Prostate gland (tissue), 2 donors: ENCODE measurements around the gene MAP4K4.

Source experiments
- POLR2A ChIP-seq: fragments of 450-650 bp; IDR thresholded peaks from one replicate; pipeline ENCODE4 v1.6.1; 2016; ENCODE audit warnings: antibody characterized with exemption, mild to moderate bottlenecking
- POLR2AphosphoS5 ChIP-seq: sonication (generic); formaldehyde crosslinking; IDR thresholded peaks from one replicate; pipeline ENCODE4 v1.6.1; 2017; ENCODE audit warnings: antibody characterized with exemption
- TF ChIP-seq, protein P1 (sequence below), 4 experiments: fragments of 200-600 bp in 2 of 4; fragments of 450-650 bp in 2 of 4; sonication (generic) in 2 of 4; IDR thresholded peaks; 1 replicate in 3 of 4; 2 replicates in 1 of 4; pipeline ENCODE4 v1.5.1; 2016 to 2019; ENCODE audit warnings: antibody characterized with exemption in 4 of 4, mild to moderate bottlenecking in 2 of 4, moderate library complexity in 2 of 4

DNA sequence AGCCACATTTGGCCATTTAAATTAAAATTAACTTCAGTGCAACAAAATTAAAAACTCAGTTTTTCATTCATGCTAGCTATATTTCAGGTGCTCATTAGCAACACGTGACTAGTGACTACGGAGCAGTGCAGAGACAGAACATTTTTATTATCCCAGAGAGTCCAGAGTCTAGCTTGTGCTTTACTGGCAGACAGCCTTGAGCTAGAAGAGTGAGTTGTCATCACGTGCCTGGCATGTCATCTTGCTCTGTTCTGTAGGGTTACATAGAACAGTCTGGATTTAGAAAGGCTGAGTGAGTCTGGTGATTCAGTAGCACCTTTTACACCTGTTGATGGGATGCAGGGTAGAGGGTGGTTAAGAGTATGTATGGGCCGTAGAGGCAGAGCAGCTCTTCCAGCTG is 157.4 kb downstream of the MAP4K4 start:
- TF ChIP-seq, protein P1, sequence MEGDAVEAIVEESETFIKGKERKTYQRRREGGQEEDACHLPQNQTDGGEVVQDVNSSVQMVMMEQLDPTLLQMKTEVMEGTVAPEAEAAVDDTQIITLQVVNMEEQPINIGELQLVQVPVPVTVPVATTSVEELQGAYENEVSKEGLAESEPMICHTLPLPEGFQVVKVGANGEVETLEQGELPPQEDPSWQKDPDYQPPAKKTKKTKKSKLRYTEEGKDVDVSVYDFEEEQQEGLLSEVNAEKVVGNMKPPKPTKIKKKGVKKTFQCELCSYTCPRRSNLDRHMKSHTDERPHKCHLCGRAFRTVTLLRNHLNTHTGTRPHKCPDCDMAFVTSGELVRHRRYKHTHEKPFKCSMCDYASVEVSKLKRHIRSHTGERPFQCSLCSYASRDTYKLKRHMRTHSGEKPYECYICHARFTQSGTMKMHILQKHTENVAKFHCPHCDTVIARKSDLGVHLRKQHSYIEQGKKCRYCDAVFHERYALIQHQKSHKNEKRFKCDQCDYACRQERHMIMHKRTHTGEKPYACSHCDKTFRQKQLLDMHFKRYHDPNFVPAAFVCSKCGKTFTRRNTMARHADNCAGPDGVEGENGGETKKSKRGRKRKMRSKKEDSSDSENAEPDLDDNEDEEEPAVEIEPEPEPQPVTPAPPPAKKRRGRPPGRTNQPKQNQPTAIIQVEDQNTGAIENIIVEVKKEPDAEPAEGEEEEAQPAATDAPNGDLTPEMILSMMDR (IDR thresholded peaks at IDR 0.05): no peak
- TF ChIP-seq POLR2A (no peak), POLR2AphosphoS5 (no peak)
